ENCODE measurements around the gene DCTN2.

Gene DCTN2

DNA sequence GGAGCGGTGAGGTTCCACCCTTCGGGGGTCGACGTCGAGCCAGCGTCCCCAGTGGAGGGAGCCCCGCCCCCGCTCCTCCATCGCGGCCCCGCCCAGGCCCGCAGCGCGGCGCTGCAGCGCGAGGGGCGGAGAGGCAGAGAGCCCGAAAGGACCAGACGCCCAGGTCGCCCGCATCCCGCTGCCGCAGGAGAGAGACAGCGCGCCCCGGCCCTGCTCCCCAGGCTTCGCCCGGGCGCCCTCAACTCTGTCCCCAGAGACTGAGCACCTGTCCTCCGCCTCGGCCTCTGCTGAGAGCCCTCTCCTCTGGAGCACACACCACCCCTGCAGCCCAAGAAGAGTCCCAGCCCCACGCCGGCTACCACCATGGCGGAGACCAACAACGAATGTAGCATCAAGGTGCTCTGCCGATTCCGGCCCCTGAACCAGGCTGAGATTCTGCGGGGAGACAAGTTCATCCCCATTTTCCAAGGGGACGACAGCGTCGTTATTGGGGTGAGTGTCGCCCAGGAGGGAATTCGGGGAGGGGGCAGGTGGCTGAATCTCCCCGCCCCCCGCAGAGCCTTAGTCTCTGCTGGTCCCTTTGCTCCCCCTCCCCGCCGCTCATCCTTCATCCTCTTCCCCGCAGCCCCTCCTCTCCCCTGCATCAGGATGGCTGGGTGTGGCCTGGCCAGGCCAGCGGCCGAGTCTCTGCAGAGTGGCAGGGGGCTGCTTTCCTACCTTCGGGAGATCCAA lies 3.1 kb upstream of the DCTN2 start, which contains the start of gene KIF5A:
TSS of gene KIF5A (plus strand) at position 136 of the 732 bp plus-strand sequence. CDS start at position 364, 228 bp downstream.
- TF ChIP-seq NFIC (IDR thresholded peaks at IDR 0.05) (no peak), TEAD4 (IDR thresholded peaks at IDR 0.05) (no peak), EGR1 (IDR thresholded peaks at IDR 0.05) (0 out of 2 replicates have a peak, but pooled peaks have one; percentile 25), YY1 (IDR thresholded peaks at IDR 0.05; ENCODE audit: low read depth) (no peak), TAF1 (IDR thresholded peaks at IDR 0.05; ENCODE audit: low read depth) (no peak)
- TF ChIP-seq, protein P1, sequence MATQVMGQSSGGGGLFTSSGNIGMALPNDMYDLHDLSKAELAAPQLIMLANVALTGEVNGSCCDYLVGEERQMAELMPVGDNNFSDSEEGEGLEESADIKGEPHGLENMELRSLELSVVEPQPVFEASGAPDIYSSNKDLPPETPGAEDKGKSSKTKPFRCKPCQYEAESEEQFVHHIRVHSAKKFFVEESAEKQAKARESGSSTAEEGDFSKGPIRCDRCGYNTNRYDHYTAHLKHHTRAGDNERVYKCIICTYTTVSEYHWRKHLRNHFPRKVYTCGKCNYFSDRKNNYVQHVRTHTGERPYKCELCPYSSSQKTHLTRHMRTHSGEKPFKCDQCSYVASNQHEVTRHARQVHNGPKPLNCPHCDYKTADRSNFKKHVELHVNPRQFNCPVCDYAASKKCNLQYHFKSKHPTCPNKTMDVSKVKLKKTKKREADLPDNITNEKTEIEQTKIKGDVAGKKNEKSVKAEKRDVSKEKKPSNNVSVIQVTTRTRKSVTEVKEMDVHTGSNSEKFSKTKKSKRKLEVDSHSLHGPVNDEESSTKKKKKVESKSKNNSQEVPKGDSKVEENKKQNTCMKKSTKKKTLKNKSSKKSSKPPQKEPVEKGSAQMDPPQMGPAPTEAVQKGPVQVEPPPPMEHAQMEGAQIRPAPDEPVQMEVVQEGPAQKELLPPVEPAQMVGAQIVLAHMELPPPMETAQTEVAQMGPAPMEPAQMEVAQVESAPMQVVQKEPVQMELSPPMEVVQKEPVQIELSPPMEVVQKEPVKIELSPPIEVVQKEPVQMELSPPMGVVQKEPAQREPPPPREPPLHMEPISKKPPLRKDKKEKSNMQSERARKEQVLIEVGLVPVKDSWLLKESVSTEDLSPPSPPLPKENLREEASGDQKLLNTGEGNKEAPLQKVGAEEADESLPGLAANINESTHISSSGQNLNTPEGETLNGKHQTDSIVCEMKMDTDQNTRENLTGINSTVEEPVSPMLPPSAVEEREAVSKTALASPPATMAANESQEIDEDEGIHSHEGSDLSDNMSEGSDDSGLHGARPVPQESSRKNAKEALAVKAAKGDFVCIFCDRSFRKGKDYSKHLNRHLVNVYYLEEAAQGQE (IDR thresholded peaks at IDR 0.05; ENCODE audit: low read depth), result no peak

GRCh38 chr12:57549203-57549908 lies 2.4 kb upstream of the DCTN2 start:
- TF ChIP-seq, protein P1 (IDR thresholded peaks at IDR 0.05; ENCODE audit: low read depth), result no peak
- TF ChIP-seq FOXM1 (IDR thresholded peaks at IDR 0.05; ENCODE audit: borderline replicate concordance, low read depth) (no peak), EP300 (IDR thresholded peaks at IDR 0.05; ENCODE audit: borderline replicate concordance) (no peak), TAF1 (IDR thresholded peaks at IDR 0.05; ENCODE audit: low read depth) (no peak), TCF12 (IDR thresholded peaks at IDR 0.05; ENCODE audit: low read depth) (no peak), NFIC (IDR thresholded peaks at IDR 0.05) (no peak), YY1 (IDR thresholded peaks at IDR 0.05; ENCODE audit: low read depth) (no peak), ZBTB7A (IDR thresholded peaks at IDR 0.05; ENCODE audit: low read depth) (no peak), CEBPB (IDR thresholded peaks at IDR 0.05) (no peak), MAX (IDR thresholded peaks at IDR 0.05) (no peak), CREB1 (IDR thresholded peaks at IDR 0.05; ENCODE audit: low read depth) (no peak), RAD21 (IDR thresholded peaks at IDR 0.05; ENCODE audit: low read depth) (no peak), TEAD4 (IDR thresholded peaks at IDR 0.05) (no peak), EGR1 (IDR thresholded peaks at IDR 0.05) (no peak)
- TF ChIP-seq, protein P2, sequence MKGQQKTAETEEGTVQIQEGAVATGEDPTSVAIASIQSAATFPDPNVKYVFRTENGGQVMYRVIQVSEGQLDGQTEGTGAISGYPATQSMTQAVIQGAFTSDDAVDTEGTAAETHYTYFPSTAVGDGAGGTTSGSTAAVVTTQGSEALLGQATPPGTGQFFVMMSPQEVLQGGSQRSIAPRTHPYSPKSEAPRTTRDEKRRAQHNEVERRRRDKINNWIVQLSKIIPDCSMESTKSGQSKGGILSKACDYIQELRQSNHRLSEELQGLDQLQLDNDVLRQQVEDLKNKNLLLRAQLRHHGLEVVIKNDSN (IDR thresholded peaks at IDR 0.05), result no peak

GRCh38 chr12:57548488-57548887 lies 1.5 kb upstream of the DCTN2 start:
- no peak for TF ChIP-seq MAX (IDR thresholded peaks at IDR 0.05)
- TF ChIP-seq RAD21 (IDR thresholded peaks at IDR 0.05; ENCODE audit: low read depth), result no peak
- no peak for TF ChIP-seq CEBPB (IDR thresholded peaks at IDR 0.05)
- TF ChIP-seq TAF1 (IDR thresholded peaks at IDR 0.05; ENCODE audit: low read depth), result no peak
- no peak for TF ChIP-seq TEAD4 (IDR thresholded peaks at IDR 0.05)
- no peak for TF ChIP-seq CREB1 (IDR thresholded peaks at IDR 0.05; ENCODE audit: low read depth)
- TF ChIP-seq YY1 (IDR thresholded peaks at IDR 0.05; ENCODE audit: low read depth), result no peak
- no peak for TF ChIP-seq EGR1 (IDR thresholded peaks at IDR 0.05)
- no peak for TF ChIP-seq EP300 (IDR thresholded peaks at IDR 0.05; ENCODE audit: borderline replicate concordance)
- TF ChIP-seq TCF12 (IDR thresholded peaks at IDR 0.05; ENCODE audit: low read depth), result no peak
- TF ChIP-seq, protein P1 (IDR thresholded peaks at IDR 0.05; ENCODE audit: low read depth), result no peak
- no peak for TF ChIP-seq NFIC (IDR thresholded peaks at IDR 0.05)
- no peak for TF ChIP-seq ZBTB7A (IDR thresholded peaks at IDR 0.05; ENCODE audit: low read depth)
- no peak for TF ChIP-seq FOXM1 (IDR thresholded peaks at IDR 0.05; ENCODE audit: borderline replicate concordance, low read depth)
- TF ChIP-seq, protein P2 (IDR thresholded peaks at IDR 0.05), result no peak

- TF ChIP-seq EGR1 (IDR thresholded peaks at IDR 0.05), result no peak
- TF ChIP-seq EP300 (IDR thresholded peaks at IDR 0.05; ENCODE audit: borderline replicate concordance), result no peak
- TF ChIP-seq, protein P1 (IDR thresholded peaks at IDR 0.05; ENCODE audit: low read depth), result no peak
- no peak for TF ChIP-seq CEBPB (IDR thresholded peaks at IDR 0.05)
- no peak for TF ChIP-seq TAF1 (IDR thresholded peaks at IDR 0.05; ENCODE audit: low read depth)
- no peak for TF ChIP-seq NFIC (IDR thresholded peaks at IDR 0.05)
- no peak for TF ChIP-seq TCF12 (IDR thresholded peaks at IDR 0.05; ENCODE audit: low read depth)
- TF ChIP-seq FOXM1 (IDR thresholded peaks at IDR 0.05; ENCODE audit: borderline replicate concordance, low read depth), result no peak
- TF ChIP-seq ZBTB7A (IDR thresholded peaks at IDR 0.05; ENCODE audit: low read depth), result no peak
- TF ChIP-seq, protein P2 (IDR thresholded peaks at IDR 0.05), result no peak
- TF ChIP-seq RAD21 (IDR thresholded peaks at IDR 0.05; ENCODE audit: low read depth), result no peak
- no peak for TF ChIP-seq CREB1 (IDR thresholded peaks at IDR 0.05; ENCODE audit: low read depth)
- TF ChIP-seq MAX (IDR thresholded peaks at IDR 0.05), result no peak
- TF ChIP-seq YY1 (IDR thresholded peaks at IDR 0.05; ENCODE audit: low read depth), result no peak
- no peak for TF ChIP-seq TEAD4 (IDR thresholded peaks at IDR 0.05)
Measured at GRCh38 chr12:57548013-57548315, 972 bp upstream of the DCTN2 start.
